PC-9 (cell line): ENCODE data around the gene CSNK1G3. TPM values are rescaled to one million over a fixed set of nuclear protein-coding genes. Genes with fewer than 3 reads are reported as not detected.

Experiments used
- BruUV-seq: library from RNA; stranded (reverse); fragments of 400-500 nt; replicated peaks from 2 replicates; lab custom pipeline; 2021; lab: Mats Ljungman, UMichigan
- CTCF ChIA-PET: fragments of 300-600 bp; sonication (Branson Sonifier 250); formaldehyde crosslinking; loops from one replicate; lab custom pipeline; 2022; ENCODE audit warnings: antibody characterized with exemption; lab: Charles Lee
- POLR2A ChIA-PET: fragments of 300-600 bp; sonication (Branson Sonifier 250); formaldehyde crosslinking; loops from one replicate; lab custom pipeline; 2022; ENCODE audit warnings: antibody characterized with exemption; ENCODE audit not compliant: unreplicated experiment; lab: Charles Lee
- DNase-seq, 2 experiments: peaks; one replicate each; pipeline versions ENCODE4 v3.0.0 to v3.0.0-alpha.2; 2015 to 2022; ENCODE audit warnings: mixed read lengths in 1 of 2
- H2AFZ ChIP-seq: fragments of 200-600 bp; sonication (generic); 2 replicates; pipeline ENCODE4 v1.8.1; 2017; ENCODE audit warnings: antibody characterized with exemption
- H3F3A ChIP-seq: fragments of 200-600 bp; sonication (generic); 2 replicates; pipeline ENCODE4 v1.8.1; 2017; ENCODE audit warnings: antibody characterized with exemption, mild to moderate bottlenecking, low read depth; ENCODE audit not compliant: insufficient read depth
- H3K27ac ChIP-seq: fragments of 200-600 bp; sonication (generic); 2 replicates; pipeline ENCODE4 v1.6.1; 2016; ENCODE audit warnings: mixed run types
- H3K27me3 ChIP-seq: fragments of 200-600 bp; sonication (generic); 2 replicates; pipeline ENCODE4 v1.6.1; 2016; ENCODE audit warnings: low read depth, mixed run types; ENCODE audit not compliant: insufficient read depth
- H3K36me3 ChIP-seq: fragments of 200-600 bp; sonication (generic); 2 replicates; pipeline ENCODE4 v1.6.1; 2016; ENCODE audit warnings: low read depth, mixed run types
- H3K4me1 ChIP-seq: fragments of 200-600 bp; sonication (generic); replicated peaks from 2 replicates; pipeline ENCODE4 v1.6.1; 2016; ENCODE audit warnings: mixed run types; ENCODE audit not compliant: insufficient read depth
- H3K4me2 ChIP-seq: fragments of 200-600 bp; sonication (generic); 2 replicates; pipeline ENCODE4 v1.6.1; 2017; ENCODE audit warnings: mixed run types
- H3K4me3 ChIP-seq: fragments of 200-600 bp; sonication (generic); 2 replicates; pipeline ENCODE4 v1.6.1; 2016; ENCODE audit warnings: mixed run types
- H3K79me2 ChIP-seq: fragments of 200-600 bp; sonication (generic); 2 replicates; pipeline ENCODE4 v1.6.1; 2017; ENCODE audit warnings: low read depth, mixed run types
- H3K9me2 ChIP-seq: fragments of 200-600 bp; sonication (generic); 2 replicates; pipeline ENCODE4 v1.8.1; 2017; ENCODE audit warnings: mild to moderate bottlenecking; ENCODE audit not compliant: insufficient read depth
- H3K9me3 ChIP-seq: fragments of 200-600 bp; sonication (generic); 2 replicates; pipeline ENCODE4 v1.8.1; 2016; ENCODE audit warnings: low read depth; ENCODE audit not compliant: insufficient read depth
- H4K20me1 ChIP-seq: fragments of 200-600 bp; sonication (generic); 2 replicates; pipeline ENCODE4 v1.8.1; 2017; ENCODE audit not compliant: insufficient read depth
- CTCF ChIP-seq: fragments of 200-600 bp; sonication (generic); conservative IDR thresholded peaks from 2 replicates; pipeline ENCODE4 v1.6.1; 2017; ENCODE audit warnings: mixed run types, antibody characterized with exemption, mild to moderate bottlenecking, moderate library complexity
- EZH2 ChIP-seq: fragments of 200-600 bp; sonication (generic); IDR thresholded peaks from 2 replicates; pipeline ENCODE4 v1.8.0; 2017; ENCODE audit warnings: antibody characterized with exemption, low read depth
- intact Hi-C: fragments of 100-400 bp; cut with micrococcal nuclease; formaldehyde crosslinking; loops from one replicate; pipeline ENCODE4 v1.10.0; 2022; ENCODE audit not compliant: unreplicated experiment
- total RNA-seq: library from RNA; stranded (reverse); gene quantifications from 2 replicates; pipeline ENCODE4 v1.2.3, GENCODE V29; 2021

CSNK1G3 gene
- total RNA-seq, 1 experiment from 2014 or later, result 39.0 TPM

GRCh38 chr5:123540534-123540933 is 28.6 kb downstream of the CSNK1G3 start:
- H3K9me2 ChIP-seq, result no peaks in the 10 kb centered on the region
- H3K27ac ChIP-seq, result no peak overlapping the region
- intact Hi-C loops, result no loop called here
- 0 out of 2 replicates have a peak, but pooled peaks cover 2% of the 10 kb centered on the region for H3K9me3 ChIP-seq
- no peaks in the 10 kb centered on the region for H3F3A ChIP-seq
- 0 out of 2 replicates have a peak, but pooled peaks cover 4% of the 10 kb centered on the region for H3K36me3 ChIP-seq
- no peak overlapping the region for H3K4me2 ChIP-seq
- no peak for DNase-seq
- no peak overlapping the region for H2AFZ ChIP-seq
- H3K27me3 ChIP-seq, result no peaks in the 10 kb centered on the region
- ChIA-PET POLR2A (no interaction called here), CTCF (no interaction called here)
- no peak overlapping the region for H3K4me3 ChIP-seq
- no peaks in the 10 kb centered on the region for H3K4me1 ChIP-seq
- peaks cover 67% of the 10 kb centered on the region for H3K79me2 ChIP-seq
- no TSS peak for BruUV-seq
- H4K20me1 ChIP-seq, result peaks cover 31% of the 10 kb centered on the region
- TF ChIP-seq EZH2 (no peak), CTCF (no peak)

GRCh38 chr5:123543438-123543837 is 31.5 kb downstream of the CSNK1G3 start:
- Histone ChIP-seq H3F3A (no peaks in the 10 kb centered on the region), H3K9me2 (no peaks in the 10 kb centered on the region), H4K20me1 (peaks cover 31% of the 10 kb centered on the region), H3K4me2 (no peak overlapping the region), H2AFZ (no peak overlapping the region), H3K27ac (no peak overlapping the region), H3K4me3 (no peak overlapping the region), H3K9me3 (0 out of 2 replicates have a peak, but pooled peaks cover 2% of the 10 kb centered on the region), H3K27me3 (no peaks in the 10 kb centered on the region), H3K79me2 (peaks cover 52% of the 10 kb centered on the region), H3K36me3 (no peaks in the 10 kb centered on the region), H3K4me1 (no peaks in the 10 kb centered on the region)
- no peak for DNase-seq
- ChIA-PET POLR2A (interaction anchor here (0.6 kb wide), 1 partner anchor 24 kb away, joined by 4 read pairs; no protein-coding TSS in a partner anchor), CTCF (no interaction called here)
- no TSS peak for BruUV-seq
- intact Hi-C loops, result no loop called here
- TF ChIP-seq EZH2 (no peak), CTCF (no peak)

GRCh38 chr5:123545506-123545905 is 33.5 kb downstream of the CSNK1G3 start:
- no peak for DNase-seq
- H2AFZ ChIP-seq, result no peak overlapping the region
- no TSS peak for BruUV-seq
- 0 out of 2 replicates have a peak, but pooled peaks cover 2% of the 10 kb centered on the region for H3K9me3 ChIP-seq
- H3K4me1 ChIP-seq, result no peaks in the 10 kb centered on the region
- H3K27ac ChIP-seq, result no peak overlapping the region
- 0 out of 2 replicates have a peak, but pooled peaks cover 5% of the 10 kb centered on the region for H3K36me3 ChIP-seq
- H3K4me2 ChIP-seq, result no peak overlapping the region
- intact Hi-C loops, result no loop called here
- peaks cover 36% of the 10 kb centered on the region for H3K79me2 ChIP-seq
- TF ChIP-seq EZH2 (no peak), CTCF (no peak; the same call in 1 of the 2 replicates)
- no peaks in the 10 kb centered on the region for H3K27me3 ChIP-seq
- H3F3A ChIP-seq, result no peaks in the 10 kb centered on the region
- H3K4me3 ChIP-seq, result no peak overlapping the region
- H3K9me2 ChIP-seq, result no peaks in the 10 kb centered on the region
- ChIA-PET POLR2A (no interaction called here), CTCF (no interaction called here)
- H4K20me1 ChIP-seq, result peaks cover 24% of the 10 kb centered on the region
